Measurements from ENCODE around the gene OPCML. TPM values are rescaled to one million over a fixed set of nuclear protein-coding genes. Genes with fewer than 3 reads are reported as not detected.

Gene OPCML
- total RNA-seq, 1 donor from 2014 or later, result not detected

GRCh38 chr11:132818951-132819350 is 713.4 kb downstream of the OPCML start:
- H3K4me3 Mint-ChIP-seq, result no peak overlapping the region
- no peaks in the 10 kb centered on the region for H3K27me3 Mint-ChIP-seq
- no peak overlapping the region for H3K27ac Mint-ChIP-seq
- intact Hi-C loops (cut with micrococcal nuclease), result no loop called here
- CTCF ChIA-PET, result no interaction called here
- DNase-seq (no peak), ATAC-seq (ENCODE audit: low read depth) (no peak)
- TF ChIP-seq, protein P1, sequence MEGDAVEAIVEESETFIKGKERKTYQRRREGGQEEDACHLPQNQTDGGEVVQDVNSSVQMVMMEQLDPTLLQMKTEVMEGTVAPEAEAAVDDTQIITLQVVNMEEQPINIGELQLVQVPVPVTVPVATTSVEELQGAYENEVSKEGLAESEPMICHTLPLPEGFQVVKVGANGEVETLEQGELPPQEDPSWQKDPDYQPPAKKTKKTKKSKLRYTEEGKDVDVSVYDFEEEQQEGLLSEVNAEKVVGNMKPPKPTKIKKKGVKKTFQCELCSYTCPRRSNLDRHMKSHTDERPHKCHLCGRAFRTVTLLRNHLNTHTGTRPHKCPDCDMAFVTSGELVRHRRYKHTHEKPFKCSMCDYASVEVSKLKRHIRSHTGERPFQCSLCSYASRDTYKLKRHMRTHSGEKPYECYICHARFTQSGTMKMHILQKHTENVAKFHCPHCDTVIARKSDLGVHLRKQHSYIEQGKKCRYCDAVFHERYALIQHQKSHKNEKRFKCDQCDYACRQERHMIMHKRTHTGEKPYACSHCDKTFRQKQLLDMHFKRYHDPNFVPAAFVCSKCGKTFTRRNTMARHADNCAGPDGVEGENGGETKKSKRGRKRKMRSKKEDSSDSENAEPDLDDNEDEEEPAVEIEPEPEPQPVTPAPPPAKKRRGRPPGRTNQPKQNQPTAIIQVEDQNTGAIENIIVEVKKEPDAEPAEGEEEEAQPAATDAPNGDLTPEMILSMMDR (IDR thresholded peaks at IDR 0.05), result no peak
- H3K9me3 Mint-ChIP-seq, result peaks cover 3% of the 10 kb centered on the region
- H3K4me1 Mint-ChIP-seq, result no peaks in the 10 kb centered on the region
- H3K36me3 Mint-ChIP-seq (ENCODE audit: low read depth), result no peaks in the 10 kb centered on the region
- POLR2A ChIA-PET, result no interaction called here

DNA sequence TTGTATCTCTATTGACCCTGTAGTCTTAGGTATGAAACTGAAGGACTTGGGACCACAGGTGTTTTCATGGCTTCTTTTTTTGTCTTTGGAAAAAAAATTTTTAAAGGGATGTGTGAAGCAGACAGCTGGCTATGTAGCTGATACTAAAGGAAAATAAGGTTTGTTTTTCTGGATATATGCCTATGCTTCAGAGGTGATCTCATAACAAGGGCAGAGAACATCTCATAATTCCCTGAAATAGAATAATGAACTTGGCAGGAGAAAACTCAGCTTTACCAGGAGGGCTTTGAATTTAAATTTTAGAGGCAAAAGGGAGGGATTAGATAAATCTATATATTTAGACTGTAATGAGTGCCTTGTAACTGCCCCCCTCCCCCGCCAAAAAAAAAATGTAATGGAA is 714.9 kb downstream of the OPCML start:
- Mint-ChIP-seq H3K36me3 (ENCODE audit: low read depth) (no peaks in the 10 kb centered on the region), H3K9me3 (peaks cover 5% of the 10 kb centered on the region), H3K27me3 (no peaks in the 10 kb centered on the region), H3K4me3 (no peak overlapping the region), H3K4me1 (no peaks in the 10 kb centered on the region), H3K27ac (no peak overlapping the region)
- ATAC-seq (ENCODE audit: low read depth), result no peak
- intact Hi-C loops (cut with micrococcal nuclease), result no loop called here
- no peak for DNase-seq
- TF ChIP-seq, protein P1 (IDR thresholded peaks at IDR 0.05), result no peak
- CTCF ChIA-PET, result no interaction called here
- POLR2A ChIA-PET, result no interaction called here

DNA sequence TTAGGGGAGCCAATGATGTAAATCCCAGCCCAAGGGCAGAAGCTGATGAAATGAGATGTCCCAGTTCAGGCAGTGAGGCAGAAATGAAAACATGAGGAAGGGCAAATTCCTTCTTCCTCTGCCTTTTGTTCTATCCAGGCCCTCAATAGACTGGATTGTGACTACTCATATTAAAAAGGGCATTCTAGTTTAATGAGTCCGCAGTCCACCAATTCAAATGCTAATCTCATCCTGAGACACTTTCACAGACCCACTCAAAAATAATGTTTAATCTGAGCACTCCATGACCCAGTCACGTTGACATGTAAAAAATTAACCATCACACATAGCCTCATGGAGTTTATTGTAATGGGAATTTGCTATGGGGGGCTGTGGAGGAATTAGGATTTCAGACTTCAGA is 717.9 kb downstream of the OPCML start:
- Mint-ChIP-seq H3K27me3 (no peaks in the 10 kb centered on the region), H3K36me3 (ENCODE audit: low read depth) (no peaks in the 10 kb centered on the region), H3K9me3 (peaks cover 5% of the 10 kb centered on the region), H3K4me1 (no peaks in the 10 kb centered on the region), H3K27ac (no peak overlapping the region), H3K4me3 (no peak overlapping the region)
- no peak for DNase-seq
- TF ChIP-seq, protein P1 (IDR thresholded peaks at IDR 0.05), result no peak
- intact Hi-C loops (cut with micrococcal nuclease), result no loop called here
- CTCF ChIA-PET, result no interaction called here
- POLR2A ChIA-PET, result no interaction called here
- no peak for ATAC-seq (ENCODE audit: low read depth)

DNA sequence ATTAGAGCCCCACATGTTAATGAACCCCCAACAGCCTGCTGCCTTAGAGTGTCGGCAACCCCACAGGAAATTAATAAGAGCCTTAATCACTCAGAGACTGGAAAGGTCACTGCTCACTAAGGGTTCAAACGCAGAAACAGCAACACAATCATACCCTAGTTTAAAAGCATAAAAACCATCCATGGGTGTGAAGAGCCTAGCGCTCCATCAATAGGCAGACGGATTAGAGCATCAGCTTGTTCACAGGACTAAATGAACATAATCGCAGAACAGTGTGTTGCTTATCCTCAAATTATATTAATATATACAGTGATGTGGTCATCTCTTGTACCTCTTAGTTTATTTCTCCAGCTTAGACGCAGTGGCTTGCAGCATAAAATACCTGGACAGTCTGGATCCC is 720.7 kb downstream of the OPCML start:
- H3K9me3 Mint-ChIP-seq, result peaks cover 2% of the 10 kb centered on the region
- no peaks in the 10 kb centered on the region for H3K27me3 Mint-ChIP-seq
- no peaks in the 10 kb centered on the region for H3K4me1 Mint-ChIP-seq

DNA sequence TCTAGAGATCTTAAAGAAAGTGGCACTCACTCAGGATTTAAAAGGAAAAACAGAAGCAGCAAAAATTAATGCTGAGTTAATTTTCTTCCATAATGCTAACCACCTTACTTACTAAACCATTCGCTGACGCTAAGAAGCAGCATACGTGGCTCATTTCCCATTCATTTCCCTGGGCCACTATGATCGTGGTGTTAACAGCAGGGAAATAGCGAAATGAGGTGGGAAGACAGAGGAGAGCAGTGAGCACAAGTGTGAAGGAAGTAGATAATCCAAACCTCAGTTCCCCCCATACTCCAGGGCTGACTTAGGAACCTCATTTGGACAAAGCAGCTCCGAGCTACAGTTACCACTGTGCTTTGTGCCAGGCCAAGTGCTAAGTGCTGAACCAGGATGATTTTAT is 723.2 kb downstream of the OPCML start:
- DNase-seq (no peak), ATAC-seq (ENCODE audit: low read depth) (no peak)
- Mint-ChIP-seq H3K27ac (no peak overlapping the region), H3K4me1 (no peaks in the 10 kb centered on the region), H3K27me3 (no peaks in the 10 kb centered on the region), H3K9me3 (peaks cover 8% of the 10 kb centered on the region), H3K36me3 (ENCODE audit: low read depth) (no peaks in the 10 kb centered on the region), H3K4me3 (no peak overlapping the region)
- ChIA-PET CTCF (no interaction called here), POLR2A (no interaction called here)
- intact Hi-C loops (cut with micrococcal nuclease), result no loop called here
- TF ChIP-seq, protein P1 (IDR thresholded peaks at IDR 0.05), result no peak

More for the DNA sequence above, 720.7 kb downstream of the OPCML start:
- DNase-seq (no peak), ATAC-seq (ENCODE audit: low read depth) (no peak)
- TF ChIP-seq, protein P1 (IDR thresholded peaks at IDR 0.05), result no peak
- intact Hi-C loops (cut with micrococcal nuclease), result no loop called here
- Mint-ChIP-seq H3K27ac (no peak overlapping the region), H3K4me3 (no peak overlapping the region), H3K36me3 (ENCODE audit: low read depth) (no peaks in the 10 kb centered on the region)
- ChIA-PET CTCF (no interaction called here), POLR2A (no interaction called here)

All from activated B cell treated with CpG ODN at 0.5 μM for 24 hours (primary cell).